Liver (tissue), 9 donors: ENCODE measurements around the gene LARGE1. TPM values are rescaled to one million over a fixed set of nuclear protein-coding genes. Genes with fewer than 3 reads are reported as not detected.

ENCODE experiments used
- DNase-seq: peaks from one replicate; pipeline ENCODE4 v3.0.0-alpha.2; 2017; ENCODE audit warnings: low spot score
- H3K27ac ChIP-seq, 2 donors: one replicate each; pipeline ENCODE4 v1.7.0; 2013; ENCODE audit warnings: inconsistent platforms in 2 of 2, low read length in 2 of 2, control low read depth in 1 of 2, low read depth in 1 of 2, mild to moderate bottlenecking in 1 of 2
- H3K27me3 ChIP-seq, 4 donors: one replicate each; pipeline versions ENCODE4 v1.6.1 to v1.7.0; 2013; ENCODE audit warnings: low read length in 3 of 4, inconsistent platforms in 1 of 4, mild to moderate bottlenecking in 1 of 4, moderate library complexity in 1 of 4; ENCODE audit not compliant: control insufficient read depth in 4 of 4, insufficient read depth in 4 of 4
- H3K36me3 ChIP-seq, 4 donors: one replicate each; pipeline versions ENCODE4 v1.6.1 to v1.7.0; 2013; ENCODE audit warnings: low read length in 3 of 4, mild to moderate bottlenecking in 3 of 4, low read depth in 1 of 4, moderate library complexity in 1 of 4; ENCODE audit not compliant: control insufficient read depth in 4 of 4, insufficient read depth in 3 of 4
- H3K4me1 ChIP-seq, 4 donors: one replicate each; pipeline versions ENCODE4 v1.6.1 to v1.7.0; 2013; ENCODE audit warnings: low read length in 3 of 4, mild to moderate bottlenecking in 3 of 4, moderate library complexity in 1 of 4; ENCODE audit not compliant: control insufficient read depth in 4 of 4, insufficient read depth in 4 of 4
- H3K4me3 ChIP-seq, 3 donors: one replicate each; pipeline versions ENCODE4 v1.6.1 to v1.7.0; 2013; ENCODE audit warnings: low read length in 3 of 3, control low read depth in 1 of 3, low read depth in 1 of 3, mild to moderate bottlenecking in 1 of 3
- H3K9ac ChIP-seq, 2 donors: one replicate each; pipeline ENCODE4 v1.7.0; 2013; ENCODE audit warnings: low read length in 2 of 2, mild to moderate bottlenecking in 2 of 2, moderate library complexity in 2 of 2, control low read depth in 1 of 2, low read depth in 1 of 2
- H3K9me3 ChIP-seq, 4 donors: one replicate each; pipeline versions ENCODE4 v1.6.1 to v1.7.0; 2013; ENCODE audit warnings: low read length in 3 of 4; ENCODE audit not compliant: control insufficient read depth in 4 of 4
- EGR1 ChIP-seq, 2 donors: IDR thresholded peaks; 2 replicates each; pipeline ENCODE4 v1.6.1; 2016 to 2018; ENCODE audit warnings: antibody characterized with exemption in 2 of 2, low read depth in 2 of 2
- GABPA ChIP-seq, 2 donors: IDR thresholded peaks in 1 of 2; conservative IDR thresholded peaks in 1 of 2; 2 replicates each; pipeline ENCODE4 v1.6.1; 2016; ENCODE audit warnings: antibody characterized with exemption in 2 of 2, mild to moderate bottlenecking in 1 of 2, moderate library complexity in 1 of 2
- HNF4A ChIP-seq, 2 donors: conservative IDR thresholded peaks; 2 replicates each; pipeline ENCODE4 v1.6.1; 2016; ENCODE audit warnings: antibody characterized with exemption in 2 of 2, mild to moderate bottlenecking in 2 of 2
- RAD21 ChIP-seq, 2 donors: IDR thresholded peaks; 2 replicates each; pipeline ENCODE4 v1.6.1; 2016; ENCODE audit warnings: antibody characterized with exemption in 2 of 2, mild to moderate bottlenecking in 2 of 2
- SP1 ChIP-seq: IDR thresholded peaks from 2 replicates; pipeline ENCODE4 v1.6.1; 2018; ENCODE audit warnings: antibody characterized with exemption, mild to moderate bottlenecking
- YY1 ChIP-seq: IDR thresholded peaks from 2 replicates; pipeline ENCODE4 v1.6.1; 2016; ENCODE audit warnings: antibody characterized with exemption, mild to moderate bottlenecking
- ZBTB33 ChIP-seq: IDR thresholded peaks from 2 replicates; pipeline ENCODE4 v1.6.1; 2016; ENCODE audit warnings: antibody characterized with exemption
- WGBS: extraction: QIAGEN DNeasy Blood & Tissue Kit; methylation state at CpG from one replicate; pipeline ENCODE4 v1.1.7; 2013; 5-methylcytosine and 5-hydroxymethylcytosine counted together
- polyA plus RNA-seq, 2 donors: library from polyadenylated mRNA; stranded (reverse) in 1 of 2; unstranded in 1 of 2; fragments of 200-250 nt in 1 of 2; fragments of >200 nt in 1 of 2; fragmentation: Nextera tagmentation in 1 of 2; extraction: Ambion mirVana in 1 of 2; gene quantifications; one replicate each; pipeline versions ENCODE4 v1.2.1 to v1.2.3, GENCODE V29; 2013 to 2015
- total RNA-seq, 2 donors: library from RNA; depleted of rRNA; stranded (reverse); fragments of >200 nt; gene quantifications; one replicate each; pipeline ENCODE4 v1.2.3, GENCODE V29; 2014
- TF ChIP-seq, protein P1 (sequence below): fragments of 150-350 bp; IDR thresholded peaks from 2 replicates; pipeline ENCODE4 v1.5.1; 2017; ENCODE audit warnings: improper control_type of control experiment, low read depth, low read length; ENCODE audit not compliant: missing input control
- TF ChIP-seq, protein P2 (sequence below): IDR thresholded peaks from 2 replicates; pipeline ENCODE4 v1.6.1; 2016; ENCODE audit warnings: antibody characterized with exemption, mild to moderate bottlenecking
- donor health status: healthy.
- donor health status: healthy.
- donor health status: healthy.
- donor health status: healthy.
- donor health status: healthy.

LARGE1 gene
- total and polyA plus RNA-seq, 4 donors = 2.3 to 14.1 (median 5.7) TPM

- Histone ChIP-seq H3K4me3 (peak overlapping the region; percentile 81 to 87 (median 84)), H3K36me3 (no peaks in the 10 kb centered on the region), H3K4me1 (peaks cover 0 to 37% (median 32%) of the 10 kb centered on the region in 4 donors), H3K9me3 (no peaks in the 10 kb centered on the region), H3K27ac (peak overlapping the region; percentile 73 to 74), H3K9ac (peak overlapping the region; percentile 44 to 48), H3K27me3 (no peaks in the 10 kb centered on the region)
- TF ChIP-seq HNF4A (conservative IDR thresholded peaks at IDR 0.05) (no peak), SP1 (no peak), YY1 (peak; percentile 2)
- TF ChIP-seq, protein P1, sequence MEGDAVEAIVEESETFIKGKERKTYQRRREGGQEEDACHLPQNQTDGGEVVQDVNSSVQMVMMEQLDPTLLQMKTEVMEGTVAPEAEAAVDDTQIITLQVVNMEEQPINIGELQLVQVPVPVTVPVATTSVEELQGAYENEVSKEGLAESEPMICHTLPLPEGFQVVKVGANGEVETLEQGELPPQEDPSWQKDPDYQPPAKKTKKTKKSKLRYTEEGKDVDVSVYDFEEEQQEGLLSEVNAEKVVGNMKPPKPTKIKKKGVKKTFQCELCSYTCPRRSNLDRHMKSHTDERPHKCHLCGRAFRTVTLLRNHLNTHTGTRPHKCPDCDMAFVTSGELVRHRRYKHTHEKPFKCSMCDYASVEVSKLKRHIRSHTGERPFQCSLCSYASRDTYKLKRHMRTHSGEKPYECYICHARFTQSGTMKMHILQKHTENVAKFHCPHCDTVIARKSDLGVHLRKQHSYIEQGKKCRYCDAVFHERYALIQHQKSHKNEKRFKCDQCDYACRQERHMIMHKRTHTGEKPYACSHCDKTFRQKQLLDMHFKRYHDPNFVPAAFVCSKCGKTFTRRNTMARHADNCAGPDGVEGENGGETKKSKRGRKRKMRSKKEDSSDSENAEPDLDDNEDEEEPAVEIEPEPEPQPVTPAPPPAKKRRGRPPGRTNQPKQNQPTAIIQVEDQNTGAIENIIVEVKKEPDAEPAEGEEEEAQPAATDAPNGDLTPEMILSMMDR = no peak
- TF ChIP-seq, protein P2, sequence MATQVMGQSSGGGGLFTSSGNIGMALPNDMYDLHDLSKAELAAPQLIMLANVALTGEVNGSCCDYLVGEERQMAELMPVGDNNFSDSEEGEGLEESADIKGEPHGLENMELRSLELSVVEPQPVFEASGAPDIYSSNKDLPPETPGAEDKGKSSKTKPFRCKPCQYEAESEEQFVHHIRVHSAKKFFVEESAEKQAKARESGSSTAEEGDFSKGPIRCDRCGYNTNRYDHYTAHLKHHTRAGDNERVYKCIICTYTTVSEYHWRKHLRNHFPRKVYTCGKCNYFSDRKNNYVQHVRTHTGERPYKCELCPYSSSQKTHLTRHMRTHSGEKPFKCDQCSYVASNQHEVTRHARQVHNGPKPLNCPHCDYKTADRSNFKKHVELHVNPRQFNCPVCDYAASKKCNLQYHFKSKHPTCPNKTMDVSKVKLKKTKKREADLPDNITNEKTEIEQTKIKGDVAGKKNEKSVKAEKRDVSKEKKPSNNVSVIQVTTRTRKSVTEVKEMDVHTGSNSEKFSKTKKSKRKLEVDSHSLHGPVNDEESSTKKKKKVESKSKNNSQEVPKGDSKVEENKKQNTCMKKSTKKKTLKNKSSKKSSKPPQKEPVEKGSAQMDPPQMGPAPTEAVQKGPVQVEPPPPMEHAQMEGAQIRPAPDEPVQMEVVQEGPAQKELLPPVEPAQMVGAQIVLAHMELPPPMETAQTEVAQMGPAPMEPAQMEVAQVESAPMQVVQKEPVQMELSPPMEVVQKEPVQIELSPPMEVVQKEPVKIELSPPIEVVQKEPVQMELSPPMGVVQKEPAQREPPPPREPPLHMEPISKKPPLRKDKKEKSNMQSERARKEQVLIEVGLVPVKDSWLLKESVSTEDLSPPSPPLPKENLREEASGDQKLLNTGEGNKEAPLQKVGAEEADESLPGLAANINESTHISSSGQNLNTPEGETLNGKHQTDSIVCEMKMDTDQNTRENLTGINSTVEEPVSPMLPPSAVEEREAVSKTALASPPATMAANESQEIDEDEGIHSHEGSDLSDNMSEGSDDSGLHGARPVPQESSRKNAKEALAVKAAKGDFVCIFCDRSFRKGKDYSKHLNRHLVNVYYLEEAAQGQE = no peak
- DNase-seq = no peak
- WGBS = 1% methylated on average over 5 of the region's 5 CpGs
Measured at GRCh38 chr22:33923033-33923432, 2.8 kb upstream of the LARGE1 start.

DNA sequence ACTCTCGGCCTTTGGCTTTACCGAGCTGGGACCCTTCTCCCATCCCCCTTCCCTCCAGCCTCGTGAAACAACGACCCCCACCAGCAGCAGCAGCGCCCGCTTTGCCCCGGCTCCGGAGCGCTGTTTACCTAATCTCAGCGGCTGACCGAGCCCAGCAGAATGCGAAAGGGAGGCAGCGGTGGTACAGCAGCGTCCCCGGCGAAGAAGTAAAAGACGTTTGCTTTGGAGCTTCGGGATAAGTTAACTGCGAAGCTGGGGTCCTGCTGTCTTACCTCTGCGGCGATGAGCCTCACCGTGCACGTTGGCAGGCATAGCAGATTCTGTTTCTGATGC, 2.0 kb upstream of the LARGE1 start:
- Histone ChIP-seq H3K9ac (peak overlapping the region; percentile 48 to 84), H3K4me1 (peaks cover 0 to 38% (median 32%) of the 10 kb centered on the region in 4 donors), H3K9me3 (no peaks in the 10 kb centered on the region), H3K36me3 (no peaks in the 10 kb centered on the region), H3K27ac (peak overlapping the region; percentile 73 to 74), H3K27me3 (no peaks in the 10 kb centered on the region), H3K4me3 (peak overlapping the region; percentile 81 to 87 (median 84))
- no peak for TF ChIP-seq ZBTB33
- peak in 1 of 2 donors; percentile 10 for TF ChIP-seq RAD21 (IDR thresholded peaks at IDR 0.05)
- DNase-seq = no peak
- WGBS = 2% methylated on average over 23 of the region's 23 CpGs

DNA sequence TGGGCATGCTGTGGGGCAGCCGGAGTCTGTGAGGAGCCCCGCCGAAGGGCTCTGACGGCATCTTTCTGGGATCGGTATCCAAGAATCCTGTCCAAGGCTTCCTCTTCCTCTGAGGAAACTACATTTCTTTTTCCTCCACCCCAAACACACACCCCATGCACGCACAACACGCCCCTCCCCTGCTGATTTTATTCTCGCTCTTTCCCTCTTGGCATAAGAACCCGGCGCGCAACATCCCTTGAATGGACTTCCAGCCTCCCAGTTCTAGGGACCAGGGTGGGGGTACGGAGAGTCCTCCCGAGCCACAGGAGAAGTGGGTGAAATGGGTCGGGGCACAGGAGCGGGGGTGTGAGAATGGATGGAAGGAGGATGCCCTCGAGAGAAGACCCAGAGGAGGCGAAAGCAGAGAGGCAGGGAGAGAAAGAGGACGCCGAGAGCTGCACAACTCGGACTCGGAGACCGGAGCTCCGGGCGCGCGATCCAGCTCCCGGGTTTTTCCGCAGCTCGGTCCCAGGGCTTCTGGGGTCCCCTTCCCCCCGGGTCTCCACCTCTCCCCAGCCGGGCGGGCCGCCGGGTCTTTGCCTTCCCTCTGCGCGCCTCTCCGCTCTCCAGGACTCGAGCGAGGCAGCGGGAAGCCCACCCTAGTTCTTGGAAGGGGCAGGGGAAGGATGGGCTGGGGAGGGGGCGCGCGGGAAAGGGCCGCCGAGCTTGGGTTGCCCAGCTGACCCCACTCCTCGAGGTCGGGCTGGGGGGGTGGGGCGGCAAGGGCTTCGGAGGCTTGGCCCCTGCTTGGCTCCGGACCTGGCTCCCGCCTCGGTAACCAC, 1.5 kb upstream of the LARGE1 start:
- peak overlapping the region in 1 of 2 donors; percentile 56 for H3K9ac ChIP-seq

More for the DNA sequence above, 1.5 kb upstream of the LARGE1 start:
- H3K4me3 ChIP-seq = peak overlapping the region; percentile 81 to 87 (median 84)
- H3K4me1 ChIP-seq = peaks cover 0 to 38% (median 32%) of the 10 kb centered on the region in 4 donors
- H3K27ac ChIP-seq = peak overlapping the region; percentile 73 to 83
- no peaks in the 10 kb centered on the region for H3K36me3 ChIP-seq
- no peaks in the 10 kb centered on the region for H3K9me3 ChIP-seq
- TF ChIP-seq EGR1 (IDR thresholded peaks at IDR 0.05; ENCODE audit: low read depth in 2 of 2) = no peak
- TF ChIP-seq, protein P1 = no peak
- TF ChIP-seq GABPA (IDR thresholded peaks at IDR 0.05 in 1 of 2, conservative IDR thresholded peaks at IDR 0.05 in 1 of 2) = no peak
- H3K27me3 ChIP-seq = no peaks in the 10 kb centered on the region
- 1% methylated on average over 52 of the region's 52 CpGs for WGBS
- peak; percentile 53 for DNase-seq
